ENCODE results near the gene ATAD3A. TPM values are rescaled to one million over a fixed set of nuclear protein-coding genes. Genes with fewer than 3 reads are reported as not detected.

Gene ATAD3A
- total and polyA plus RNA-seq, 9 of the 15 experiments (the other 6 are each of a cell fraction or from before 2014, with no cell fraction given): 0.10 to 173 (median 36.7) TPM

GRCh38 chr1:1554926-1555915 lies 43.3 kb downstream of the ATAD3A start (continued):
- no peak for TF ChIP-seq CHD7 (IDR thresholded peaks at IDR 0.05; ENCODE audit: low read depth, low read length)
- TF ChIP-seq ARID1B (IDR thresholded peaks at IDR 0.05): 0 out of 2 replicates have a peak, but pooled peaks have one; percentile 13
- no peak for TF ChIP-seq C11orf30 (IDR thresholded peaks at IDR 0.05; ENCODE audit: low read depth)
- TF ChIP-seq XRCC5 (IDR thresholded peaks at IDR 0.05; ENCODE audit: low read depth, low read length): no peak
- peak; percentile 51; the same call in 1 of the 2 replicates for TF ChIP-seq VEZF1 (CRISPR knock-in tag; IDR thresholded peaks at IDR 0.05)
- no peak for TF ChIP-seq DIDO1 (tag; IDR thresholded peaks at IDR 0.05; ENCODE audit: low read depth)
- no peak for TF ChIP-seq DPF2 (IDR thresholded peaks at IDR 0.05)
- no peak for TF ChIP-seq HES1 (IDR thresholded peaks at IDR 0.05; ENCODE audit: low read depth)

Data from K562 (cell line).